GM18951 (cell line): ENCODE results near the gene KIF1A.
"Not testable (repeated sequence)": the region's sequence is repeated elsewhere in the genome, so short reads cannot be mapped to it uniquely, and the experiment has no call there.

ENCODE experiments used
- POLR2A ChIP-seq: IDR thresholded peaks from 4 replicates; pipeline ENCODE4 v1.6.1; 2011; ENCODE audit warnings: mild to moderate bottlenecking; ENCODE audit not compliant: insufficient read length, insufficient read depth; ENCODE audit errors: extremely low read depth
- in situ Hi-C: fragments of 300-500 bp; cut with MboI; formaldehyde crosslinking; loops from one replicate; pipeline ENCODE4 v1.12.0; 2022; ENCODE audit warnings: low sequenced_read_pairs, mixed read lengths, inconsistent platforms; ENCODE audit not compliant: unreplicated experiment

KIF1A gene

GRCh38 chr2:240856151-240856980 lies 36.3 kb upstream of the KIF1A start:
- in situ Hi-C loops, result no loop called here
- no peak for TF ChIP-seq POLR2A

DNA sequence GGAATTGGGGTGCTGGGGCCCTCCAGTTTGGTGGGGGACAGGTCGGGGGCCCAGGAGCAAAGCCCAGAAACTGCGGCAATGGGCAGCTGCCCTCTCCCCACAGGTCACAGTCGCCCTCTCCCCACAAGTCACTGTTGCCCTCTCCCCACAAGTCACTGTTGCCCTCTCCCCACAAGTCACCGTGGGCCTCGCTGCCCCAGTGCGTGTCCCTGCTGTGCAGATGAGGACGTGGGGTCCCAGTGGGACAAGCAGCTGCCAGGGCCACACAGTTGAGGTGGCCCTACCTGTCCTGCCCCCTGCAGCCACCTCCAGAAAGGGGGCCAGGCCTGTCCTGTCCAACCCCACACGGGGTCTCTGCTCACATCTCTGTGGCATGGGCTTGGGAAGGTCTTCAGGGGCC lies 35.7 kb upstream of the KIF1A start:
- in situ Hi-C loops, result no loop called here
- no peak for TF ChIP-seq POLR2A

GRCh38 chr2:240852671-240853314 lies 32.8 kb upstream of the KIF1A start:
- TF ChIP-seq POLR2A, result no peak
- in situ Hi-C loops, result no loop called here

DNA sequence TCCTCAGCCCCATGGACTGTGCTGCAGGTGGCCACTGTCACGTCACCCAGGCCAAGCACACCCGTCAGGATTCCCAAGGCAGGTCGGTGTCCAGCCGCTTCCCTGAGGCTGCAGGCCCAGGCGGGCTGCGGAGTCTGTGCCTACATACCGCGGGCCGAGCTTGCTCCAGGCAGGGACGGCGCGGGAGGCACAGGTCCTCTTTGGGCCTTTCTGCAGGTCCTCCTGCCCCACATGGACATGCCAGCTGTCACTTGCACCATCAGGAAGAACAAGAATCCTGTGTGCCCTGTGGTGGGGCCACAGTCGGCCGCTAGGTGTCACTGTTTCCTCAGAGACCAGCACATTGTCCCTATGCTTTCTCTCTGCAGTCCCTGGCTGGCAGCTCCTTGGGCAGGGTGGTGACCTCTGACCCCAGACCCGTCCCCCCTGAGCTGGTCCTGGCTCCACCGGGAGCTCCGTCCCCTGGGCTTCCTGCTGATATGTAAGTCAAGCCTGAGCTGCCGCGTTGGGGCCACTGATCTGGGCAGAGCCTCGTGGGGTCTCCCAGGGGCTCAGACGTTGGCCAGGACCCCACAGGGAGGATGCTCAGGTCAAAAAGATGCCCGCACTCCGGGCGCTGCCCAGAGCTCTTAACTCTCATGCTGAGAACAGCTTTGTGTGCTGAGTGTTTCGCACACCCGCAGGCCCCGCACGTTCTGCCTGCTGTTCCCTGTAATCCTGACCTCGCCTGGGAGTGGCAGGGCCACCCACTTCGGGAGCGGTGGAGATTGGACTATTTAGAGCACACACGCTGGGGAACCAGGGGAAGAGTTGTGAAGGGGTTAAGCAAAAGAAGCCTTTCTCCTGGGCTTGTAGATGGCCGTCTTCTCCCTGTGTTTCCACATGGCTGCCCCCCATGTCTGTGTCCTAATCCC lies 31.3 kb upstream of the KIF1A start:
- no peak for TF ChIP-seq POLR2A
- in situ Hi-C loops, result no loop called here

DNA sequence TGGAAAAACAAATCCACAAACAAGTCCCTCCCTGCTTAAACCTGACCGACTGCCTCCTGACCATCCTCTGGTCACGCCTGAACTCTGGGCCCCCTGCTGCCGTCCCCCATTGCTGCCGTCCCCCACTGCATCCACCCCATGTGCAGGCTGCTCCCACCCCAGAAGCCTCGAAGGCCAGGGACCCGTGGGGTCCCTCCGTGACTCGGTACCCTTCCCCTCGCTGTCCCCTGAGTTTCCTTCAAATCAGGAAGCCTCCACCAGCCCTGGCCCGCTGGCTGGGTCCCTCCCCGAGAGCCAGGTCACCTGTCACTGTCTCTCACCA lies 30.7 kb upstream of the KIF1A start:
- in situ Hi-C loops, result no loop called here
- no peak for TF ChIP-seq POLR2A

DNA sequence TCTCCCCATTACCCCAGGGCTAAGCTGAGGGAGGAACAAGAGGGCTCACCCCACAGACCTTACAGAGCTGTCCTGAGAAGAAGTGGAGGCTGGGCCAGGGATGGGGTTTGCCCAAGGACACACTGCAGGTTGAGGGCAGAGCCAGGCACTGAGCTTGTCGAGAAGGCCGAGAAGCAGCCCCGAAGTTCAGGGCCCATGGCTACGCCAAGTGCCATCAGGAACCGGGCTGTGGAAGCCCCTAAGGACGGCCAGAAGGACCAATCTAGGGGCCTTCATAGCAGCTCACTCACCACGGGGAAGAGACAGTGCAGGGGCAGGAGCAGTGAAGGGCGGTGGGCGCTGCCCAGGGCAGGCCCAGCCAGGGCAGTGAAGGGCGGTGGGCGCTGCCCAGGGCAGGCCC lies 30.0 kb upstream of the KIF1A start:
- in situ Hi-C loops, result no loop called here
- TF ChIP-seq POLR2A, result no peak

DNA sequence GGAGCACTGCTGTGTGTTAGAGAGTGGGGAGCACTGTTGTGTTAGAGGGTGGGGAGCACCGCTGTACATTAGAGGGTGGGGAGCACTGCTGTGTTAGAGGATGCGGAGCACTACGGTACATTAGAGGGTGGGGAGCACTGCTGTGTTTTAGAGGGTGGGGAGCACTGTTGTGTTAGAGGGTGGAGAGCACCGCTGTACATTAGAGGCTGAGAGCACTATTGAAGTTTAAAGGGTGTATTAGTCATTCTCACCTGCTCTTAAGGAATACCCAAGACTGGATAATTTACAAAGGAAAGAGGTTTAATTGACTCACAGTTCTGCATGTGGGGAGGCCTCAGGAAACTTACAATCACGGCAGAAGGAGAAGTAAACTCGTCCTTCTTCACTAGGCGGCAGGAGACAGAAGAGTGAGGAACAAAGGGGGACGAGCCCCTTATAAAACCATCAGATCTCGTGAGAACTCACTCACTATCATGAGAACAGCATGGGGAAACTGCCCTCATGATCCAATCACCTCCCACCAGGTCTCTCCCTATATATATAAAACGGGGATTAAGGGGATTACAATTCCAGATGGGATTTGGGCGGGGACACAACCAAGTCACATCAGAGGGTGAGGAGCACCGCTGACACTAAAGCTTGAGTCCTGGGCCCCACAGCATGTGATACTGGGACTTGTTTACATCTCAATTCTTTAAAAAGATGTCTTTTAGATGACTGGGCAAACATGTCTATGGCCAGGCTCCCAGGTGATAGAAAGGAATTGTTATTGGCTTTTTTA lies 29.1 kb upstream of the KIF1A start:
- in situ Hi-C loops, result no loop called here
- TF ChIP-seq POLR2A, result no peak

DNA sequence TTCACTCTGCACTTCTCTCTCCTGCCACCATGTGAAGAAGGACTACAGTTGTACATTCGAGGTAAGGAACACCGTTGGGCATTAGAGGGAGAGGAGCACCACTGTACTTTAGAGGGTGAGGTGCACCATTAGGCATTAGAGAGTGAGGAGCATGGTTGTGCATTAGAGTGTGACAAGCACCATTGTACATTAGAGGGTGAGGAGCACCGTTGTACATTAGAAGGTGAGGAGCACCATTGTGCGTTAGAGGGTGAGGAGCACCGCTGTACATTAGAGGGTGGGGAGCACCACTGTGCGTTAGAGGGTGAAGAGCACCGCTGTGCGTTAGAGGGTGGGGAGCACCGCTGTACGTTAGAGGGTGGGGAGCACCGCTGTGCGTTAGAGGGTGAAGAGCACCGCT lies 27.8 kb upstream of the KIF1A start:
- no peak for TF ChIP-seq POLR2A

DNA sequence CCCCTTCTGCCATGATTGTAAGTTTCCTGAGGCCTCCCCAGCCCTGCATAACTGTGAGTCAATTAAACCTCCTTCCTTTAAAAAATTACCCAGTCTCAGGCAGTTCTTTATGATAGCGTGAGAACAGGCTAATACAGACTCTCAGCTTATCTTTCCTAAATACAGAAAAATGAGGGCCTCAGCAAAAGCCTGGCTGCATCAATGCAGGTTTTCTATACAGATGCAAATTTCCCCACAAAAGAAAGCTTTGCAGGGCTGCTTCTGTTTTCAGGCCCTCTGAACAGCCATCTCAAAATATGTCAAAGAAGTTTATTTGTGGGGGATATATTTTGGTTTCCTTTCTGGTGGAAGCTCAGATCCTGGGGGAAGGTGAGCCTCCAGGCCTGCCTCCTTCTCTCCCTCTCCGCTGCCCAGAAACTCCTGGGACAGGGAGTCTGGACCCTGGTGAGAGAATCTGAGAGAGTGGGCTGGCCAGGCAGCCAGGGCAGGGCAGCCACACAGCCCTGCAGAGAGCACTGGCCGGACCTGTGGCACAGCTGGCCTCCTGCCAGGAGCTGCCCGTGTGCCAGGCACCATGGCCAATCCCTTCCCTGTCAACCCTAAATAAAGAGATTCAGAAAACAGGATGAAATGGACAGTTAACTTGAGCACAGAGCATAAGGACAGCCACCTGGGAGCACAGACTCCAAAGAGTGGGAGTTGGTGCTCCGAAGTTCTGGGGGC lies 27.0 kb upstream of the KIF1A start:
- in situ Hi-C loops, result no loop called here
- no peak for TF ChIP-seq POLR2A

More for the DNA sequence above, 27.8 kb upstream of the KIF1A start:
- in situ Hi-C loops, result no loop called here

DNA sequence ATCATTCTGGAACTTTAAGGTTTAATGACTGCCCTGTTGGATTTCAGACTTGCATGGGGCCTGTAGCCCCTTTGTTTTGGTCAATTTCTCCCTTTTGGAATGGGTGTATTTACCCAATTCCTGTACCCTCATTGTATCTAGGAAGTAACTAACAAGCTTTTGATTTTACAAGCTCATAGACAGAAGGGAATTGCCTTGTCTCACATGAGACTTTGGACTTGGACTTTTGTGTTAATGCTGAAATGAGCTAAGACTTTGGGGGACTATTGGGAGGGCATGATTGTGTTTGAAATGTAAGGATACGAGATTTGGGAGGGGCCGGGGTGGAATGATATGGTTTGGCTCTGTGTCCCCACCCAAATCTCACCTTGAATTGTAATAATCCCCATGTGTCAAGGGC lies 26.3 kb upstream of the KIF1A start:
- in situ Hi-C loops, result not testable (repeated sequence)

DNA sequence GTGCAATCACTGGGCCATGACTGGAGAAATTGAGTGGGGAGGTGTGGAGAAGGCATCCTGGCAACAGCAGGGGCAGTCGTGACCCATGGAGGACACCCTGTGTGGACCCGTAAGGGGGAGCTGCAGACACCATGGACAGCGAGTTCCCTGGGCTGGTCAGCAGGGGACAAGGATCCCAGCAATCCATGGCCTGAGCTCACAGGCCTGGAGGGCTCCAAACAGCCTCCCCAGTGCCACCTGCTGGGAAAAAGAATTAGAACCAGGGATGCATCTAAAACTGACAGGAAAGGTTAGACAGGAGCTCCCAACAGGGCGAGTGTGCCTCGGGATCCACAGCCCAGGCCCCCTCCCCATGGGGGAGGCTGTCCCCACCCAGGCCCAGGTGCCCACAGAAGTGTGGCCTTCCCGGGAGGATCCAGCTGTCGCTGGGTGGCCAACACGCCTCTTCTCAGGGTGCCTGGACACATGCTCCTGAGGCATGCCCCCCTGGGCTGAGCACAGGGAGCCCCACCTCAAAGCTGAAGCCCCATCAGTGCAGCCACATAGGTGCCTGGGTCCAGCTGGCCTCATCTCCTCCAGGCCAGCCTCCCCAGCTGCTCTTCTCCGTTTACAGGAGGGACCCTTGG lies 20.5 kb upstream of the KIF1A start:
- TF ChIP-seq POLR2A, result no peak
- in situ Hi-C loops, result no loop called here
